ENCODE data around the gene CATSPER3. TPM values are rescaled to one million over a fixed set of nuclear protein-coding genes. Genes with fewer than 3 reads are reported as not detected.

The CATSPER3 gene
- polyA plus RNA-seq, 1 donor from 2014 or later, result 0.17 TPM

DNA sequence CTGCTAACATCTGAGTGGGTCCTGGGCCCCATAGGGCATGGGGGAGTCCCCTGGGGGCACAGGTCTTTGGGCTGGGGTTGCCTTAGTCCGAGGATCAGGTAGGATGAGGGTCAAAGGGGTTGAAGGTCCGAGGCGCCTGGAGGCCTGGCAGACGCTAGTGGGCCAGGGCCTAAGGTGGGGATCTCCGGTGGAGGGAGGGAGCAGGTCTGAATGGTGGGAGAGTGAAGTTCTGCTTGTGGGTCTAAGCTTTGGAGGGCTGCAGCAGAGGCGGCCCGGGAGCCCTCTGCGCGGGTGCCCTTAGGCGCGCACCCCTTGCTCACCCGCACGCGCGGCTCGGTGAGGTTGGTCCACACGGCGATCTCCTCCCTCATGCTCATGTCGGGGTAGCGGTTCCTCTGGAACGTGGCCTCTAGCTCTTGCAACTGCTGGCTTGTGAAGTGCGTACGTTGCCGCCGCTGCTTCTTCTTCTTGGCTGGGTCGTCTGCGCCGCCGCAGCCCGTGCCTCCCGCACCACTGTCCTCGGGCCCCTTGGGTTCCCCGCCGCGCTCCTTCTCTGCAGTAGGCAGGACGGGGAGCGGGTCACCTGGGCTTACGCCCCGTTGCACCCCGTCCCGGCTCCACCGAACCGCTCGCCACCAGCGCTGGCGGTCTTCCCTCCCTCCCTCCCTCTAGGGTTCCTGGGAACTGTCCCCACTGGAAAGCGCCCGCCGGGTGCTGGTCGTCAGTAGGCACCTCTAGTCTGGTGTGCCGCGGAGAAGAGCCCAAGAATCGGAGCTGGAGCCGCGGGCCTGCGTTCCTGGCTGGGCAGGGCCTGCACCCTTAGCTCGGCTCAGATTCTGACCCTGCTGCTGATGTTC, 63.5 kb downstream of the CATSPER3 start:
- Histone ChIP-seq H3K27ac (ENCODE audit: low read length) (no peak overlapping the region), H2AFZ (ENCODE audit: low read depth, low read length) (no peak overlapping the region), H3K9me3 (ENCODE audit: low read length) (no peaks in the 10 kb centered on the region), H3K4me2 (ENCODE audit: low read length) (no peak overlapping the region), H4K20me1 (ENCODE audit: insufficient read depth) (no peaks in the 10 kb centered on the region), H3K9ac (ENCODE audit: low read length) (no peak overlapping the region), H3K4me3 (ENCODE audit: low read length) (no peak overlapping the region), H3K27me3 (ENCODE audit: insufficient read depth, low read depth, low read length) (peaks cover 98% of the 10 kb centered on the region), H3K36me3 (ENCODE audit: insufficient read depth, low read length) (no peaks in the 10 kb centered on the region), H3F3A (ENCODE audit: insufficient read depth, low read length, poor library complexity, severe bottlenecking) (no peaks in the 10 kb centered on the region), H3K79me2 (replicated peaks; ENCODE audit: insufficient read depth, low read length) (no peaks in the 10 kb centered on the region), H3K9me2 (ENCODE audit: insufficient read depth, low read length) (no peaks in the 10 kb centered on the region)
- TF ChIP-seq TAF1 (IDR thresholded peaks at IDR 0.05; ENCODE audit: low read depth) (no peak), EZH2 (IDR thresholded peaks at IDR 0.05; ENCODE audit: borderline replicate concordance, insufficient read depth, low read length, poor library complexity, severe bottlenecking) (peak; percentile 50), MXI1 (conservative IDR thresholded peaks at IDR 0.05; ENCODE audit: poor library complexity, severe bottlenecking) (no peak), RAD21 (conservative IDR thresholded peaks at IDR 0.05) (no peak), SMC3 (conservative IDR thresholded peaks at IDR 0.05; ENCODE audit: poor library complexity) (no peak)
- TF ChIP-seq, protein P1, sequence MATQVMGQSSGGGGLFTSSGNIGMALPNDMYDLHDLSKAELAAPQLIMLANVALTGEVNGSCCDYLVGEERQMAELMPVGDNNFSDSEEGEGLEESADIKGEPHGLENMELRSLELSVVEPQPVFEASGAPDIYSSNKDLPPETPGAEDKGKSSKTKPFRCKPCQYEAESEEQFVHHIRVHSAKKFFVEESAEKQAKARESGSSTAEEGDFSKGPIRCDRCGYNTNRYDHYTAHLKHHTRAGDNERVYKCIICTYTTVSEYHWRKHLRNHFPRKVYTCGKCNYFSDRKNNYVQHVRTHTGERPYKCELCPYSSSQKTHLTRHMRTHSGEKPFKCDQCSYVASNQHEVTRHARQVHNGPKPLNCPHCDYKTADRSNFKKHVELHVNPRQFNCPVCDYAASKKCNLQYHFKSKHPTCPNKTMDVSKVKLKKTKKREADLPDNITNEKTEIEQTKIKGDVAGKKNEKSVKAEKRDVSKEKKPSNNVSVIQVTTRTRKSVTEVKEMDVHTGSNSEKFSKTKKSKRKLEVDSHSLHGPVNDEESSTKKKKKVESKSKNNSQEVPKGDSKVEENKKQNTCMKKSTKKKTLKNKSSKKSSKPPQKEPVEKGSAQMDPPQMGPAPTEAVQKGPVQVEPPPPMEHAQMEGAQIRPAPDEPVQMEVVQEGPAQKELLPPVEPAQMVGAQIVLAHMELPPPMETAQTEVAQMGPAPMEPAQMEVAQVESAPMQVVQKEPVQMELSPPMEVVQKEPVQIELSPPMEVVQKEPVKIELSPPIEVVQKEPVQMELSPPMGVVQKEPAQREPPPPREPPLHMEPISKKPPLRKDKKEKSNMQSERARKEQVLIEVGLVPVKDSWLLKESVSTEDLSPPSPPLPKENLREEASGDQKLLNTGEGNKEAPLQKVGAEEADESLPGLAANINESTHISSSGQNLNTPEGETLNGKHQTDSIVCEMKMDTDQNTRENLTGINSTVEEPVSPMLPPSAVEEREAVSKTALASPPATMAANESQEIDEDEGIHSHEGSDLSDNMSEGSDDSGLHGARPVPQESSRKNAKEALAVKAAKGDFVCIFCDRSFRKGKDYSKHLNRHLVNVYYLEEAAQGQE (IDR thresholded peaks at IDR 0.05; ENCODE audit: borderline replicate concordance), result no peak
- TF ChIP-seq, protein P2, sequence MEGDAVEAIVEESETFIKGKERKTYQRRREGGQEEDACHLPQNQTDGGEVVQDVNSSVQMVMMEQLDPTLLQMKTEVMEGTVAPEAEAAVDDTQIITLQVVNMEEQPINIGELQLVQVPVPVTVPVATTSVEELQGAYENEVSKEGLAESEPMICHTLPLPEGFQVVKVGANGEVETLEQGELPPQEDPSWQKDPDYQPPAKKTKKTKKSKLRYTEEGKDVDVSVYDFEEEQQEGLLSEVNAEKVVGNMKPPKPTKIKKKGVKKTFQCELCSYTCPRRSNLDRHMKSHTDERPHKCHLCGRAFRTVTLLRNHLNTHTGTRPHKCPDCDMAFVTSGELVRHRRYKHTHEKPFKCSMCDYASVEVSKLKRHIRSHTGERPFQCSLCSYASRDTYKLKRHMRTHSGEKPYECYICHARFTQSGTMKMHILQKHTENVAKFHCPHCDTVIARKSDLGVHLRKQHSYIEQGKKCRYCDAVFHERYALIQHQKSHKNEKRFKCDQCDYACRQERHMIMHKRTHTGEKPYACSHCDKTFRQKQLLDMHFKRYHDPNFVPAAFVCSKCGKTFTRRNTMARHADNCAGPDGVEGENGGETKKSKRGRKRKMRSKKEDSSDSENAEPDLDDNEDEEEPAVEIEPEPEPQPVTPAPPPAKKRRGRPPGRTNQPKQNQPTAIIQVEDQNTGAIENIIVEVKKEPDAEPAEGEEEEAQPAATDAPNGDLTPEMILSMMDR (IDR thresholded peaks at IDR 0.05; ENCODE audit: poor library complexity, severe bottlenecking), result no peak

DNA sequence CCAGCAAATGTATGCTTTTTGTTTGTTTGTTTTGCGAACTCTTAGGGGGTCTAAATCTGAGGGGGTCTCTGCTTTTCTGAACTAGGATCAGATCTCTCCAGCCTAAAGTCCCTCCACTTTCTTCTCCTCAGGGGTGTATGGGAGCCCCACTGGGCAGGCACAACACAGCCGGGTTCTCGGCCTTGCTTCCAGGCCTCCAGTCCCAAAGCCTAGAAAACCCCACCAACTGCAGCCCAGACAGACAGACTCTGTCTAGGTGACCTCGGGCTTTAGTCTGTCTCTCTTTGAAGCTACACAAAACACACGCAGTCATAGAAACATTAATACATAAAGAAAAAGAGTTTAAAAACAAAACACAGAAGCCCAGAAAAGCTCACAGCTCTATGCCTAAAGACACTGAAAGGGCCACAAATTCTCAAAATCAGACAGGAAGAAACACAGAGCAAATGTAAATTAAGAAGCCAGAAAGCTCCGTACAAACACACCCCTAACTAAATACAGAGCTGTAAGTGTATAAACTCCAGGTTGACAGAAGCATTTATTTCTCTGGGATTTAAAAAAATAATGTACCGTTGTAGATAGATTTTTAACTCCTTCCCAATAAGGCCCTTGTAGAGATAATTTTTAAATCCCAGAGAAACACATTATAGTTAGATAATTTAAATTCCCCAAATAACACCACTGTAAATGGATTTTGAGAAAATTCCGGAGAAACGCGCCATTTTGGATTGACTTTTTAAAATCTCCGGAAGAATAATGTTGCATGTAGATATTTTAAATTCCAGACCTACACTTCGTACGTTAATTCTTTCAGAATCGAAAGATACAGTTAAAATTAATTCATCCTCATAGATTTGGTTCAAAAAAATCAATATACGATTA, 64.3 kb downstream of the CATSPER3 start:
- Histone ChIP-seq H4K20me1 (ENCODE audit: insufficient read depth) (no peaks in the 10 kb centered on the region), H3K9ac (ENCODE audit: low read length) (no peak overlapping the region), H3K4me2 (ENCODE audit: low read length) (no peak overlapping the region), H3K27me3 (ENCODE audit: insufficient read depth, low read depth, low read length) (peaks cover 98% of the 10 kb centered on the region), H3F3A (ENCODE audit: insufficient read depth, low read length, poor library complexity, severe bottlenecking) (no peaks in the 10 kb centered on the region), H3K4me3 (ENCODE audit: low read length) (no peak overlapping the region), H3K9me3 (ENCODE audit: low read length) (no peaks in the 10 kb centered on the region), H3K27ac (ENCODE audit: low read length) (no peak overlapping the region), H3K36me3 (ENCODE audit: insufficient read depth, low read length) (no peaks in the 10 kb centered on the region), H2AFZ (ENCODE audit: low read depth, low read length) (no peak overlapping the region), H3K9me2 (ENCODE audit: insufficient read depth, low read length) (no peaks in the 10 kb centered on the region), H3K79me2 (replicated peaks; ENCODE audit: insufficient read depth, low read length) (no peaks in the 10 kb centered on the region)
- TF ChIP-seq RAD21 (conservative IDR thresholded peaks at IDR 0.05) (no peak), TAF1 (IDR thresholded peaks at IDR 0.05; ENCODE audit: low read depth) (no peak), EP300 (conservative IDR thresholded peaks at IDR 0.05; ENCODE audit: poor library complexity, severe bottlenecking) (no peak), MXI1 (conservative IDR thresholded peaks at IDR 0.05; ENCODE audit: poor library complexity, severe bottlenecking) (no peak), SMC3 (conservative IDR thresholded peaks at IDR 0.05; ENCODE audit: poor library complexity) (no peak), EZH2 (IDR thresholded peaks at IDR 0.05; ENCODE audit: borderline replicate concordance, insufficient read depth, low read length, poor library complexity, severe bottlenecking) (peak; percentile 80), POLR2AphosphoS5 (IDR thresholded peaks at IDR 0.05) (peak; percentile 32)

Data from neural cell (in vitro differentiated cells).